T-helper 9 cell (primary cell): ENCODE measurements around the gene LIAS.
"Not testable (repeated sequence)": the region's sequence is repeated elsewhere in the genome, so short reads cannot be mapped to it uniquely, and the experiment has no call there.

ENCODE experiments used
- DNase-seq: peaks from one replicate; pipeline ENCODE4 v3.0.0-alpha.2; 2020

The LIAS gene

GRCh38 chr4:39453738-39454137, 5.1 kb upstream of the LIAS start:
- no peak for DNase-seq

GRCh38 chr4:39455486-39455885, 3.4 kb upstream of the LIAS start:
- no peak for DNase-seq

DNA sequence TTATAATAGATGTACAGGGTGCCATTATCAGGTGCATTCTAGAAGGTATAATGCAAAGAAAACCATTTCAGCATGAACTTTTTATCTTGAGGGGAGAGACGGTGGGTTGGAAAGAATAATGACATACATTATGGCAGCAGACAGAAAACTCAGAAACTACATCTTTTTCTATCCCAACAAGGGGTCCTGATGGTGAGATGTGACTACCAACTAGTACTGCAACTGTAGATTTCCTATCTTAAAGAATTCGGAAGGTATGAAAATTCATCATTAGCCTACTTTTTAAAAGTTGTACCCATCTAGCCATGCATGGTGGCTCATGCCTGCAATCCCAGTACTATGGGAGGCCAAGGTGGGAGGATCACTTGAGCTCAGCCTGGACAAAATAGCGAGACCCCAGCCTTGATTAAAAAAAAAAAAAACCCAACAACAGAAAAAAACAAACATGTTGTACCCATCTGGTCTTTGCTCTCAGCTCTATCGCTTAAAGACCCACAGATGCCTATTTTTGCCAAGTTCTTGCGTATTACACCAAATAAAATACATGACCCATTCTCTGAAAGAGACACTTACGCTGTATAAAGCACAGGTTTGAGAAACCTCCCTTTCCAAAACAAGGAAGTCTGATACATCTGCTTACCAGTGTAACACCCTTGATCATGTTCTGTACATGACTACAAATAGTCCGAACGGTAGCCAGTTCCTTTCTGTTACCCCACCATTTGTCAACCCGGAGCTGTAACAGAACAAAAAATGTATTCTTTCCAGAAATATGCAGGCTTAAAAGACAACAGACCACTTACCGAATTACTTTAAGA, 1.7 kb upstream of the LIAS start:
- DNase-seq, result no peak

GRCh38 chr4:39458161-39458504, 723 bp upstream of the LIAS start:
- DNase-seq, result not testable (repeated sequence)

DNA sequence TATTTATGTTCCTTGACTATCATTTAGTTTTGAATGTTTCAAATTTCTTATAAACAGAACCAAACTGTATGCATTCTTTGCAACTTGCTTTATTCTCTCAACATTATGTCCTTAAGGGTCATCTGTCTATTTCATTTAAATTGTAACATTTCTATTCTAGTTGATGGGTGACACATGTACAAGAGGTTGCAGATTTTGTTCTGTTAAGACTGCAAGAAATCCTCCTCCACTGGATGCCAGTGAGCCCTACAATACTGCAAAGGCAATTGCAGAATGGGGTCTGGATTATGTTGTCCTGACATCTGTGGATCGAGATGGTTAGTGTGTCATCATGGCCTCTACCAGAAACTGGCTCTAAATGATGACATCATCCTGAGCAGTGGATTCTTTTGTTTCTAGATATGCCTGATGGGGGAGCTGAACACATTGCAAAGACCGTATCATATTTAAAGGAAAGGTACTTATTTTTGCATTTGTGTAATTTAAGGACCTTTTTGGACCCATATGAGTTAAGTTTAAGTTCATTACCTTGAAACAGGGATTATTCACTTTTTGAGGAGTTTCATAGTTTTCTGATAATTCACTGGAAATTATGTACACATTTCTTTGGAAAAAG, 6.1 kb downstream of the LIAS start:
- DNase-seq, result no peak

DNA sequence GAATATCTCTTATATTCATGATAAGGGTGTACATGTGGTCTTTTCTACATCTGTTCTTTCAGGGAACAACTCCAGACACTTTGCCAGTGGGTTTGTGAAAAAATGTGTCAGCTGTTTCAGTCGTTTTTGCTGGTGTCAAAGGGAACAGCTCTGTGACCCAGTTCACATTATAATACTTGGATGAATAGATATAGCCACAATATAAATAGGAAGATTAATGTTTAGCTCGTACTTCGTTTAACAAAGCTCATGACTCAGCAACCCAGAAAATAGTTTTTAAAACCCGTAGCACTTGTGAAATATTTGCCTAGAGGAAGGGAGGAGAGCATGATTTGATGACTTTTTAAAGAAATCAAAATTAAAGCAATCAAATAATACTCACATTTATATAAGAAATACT, 7.9 kb downstream of the LIAS start:
- no peak for DNase-seq

- DNase-seq, result no peak
Measured at GRCh38 chr4:39467464-39467863, 8.6 kb downstream of the LIAS start.

DNA sequence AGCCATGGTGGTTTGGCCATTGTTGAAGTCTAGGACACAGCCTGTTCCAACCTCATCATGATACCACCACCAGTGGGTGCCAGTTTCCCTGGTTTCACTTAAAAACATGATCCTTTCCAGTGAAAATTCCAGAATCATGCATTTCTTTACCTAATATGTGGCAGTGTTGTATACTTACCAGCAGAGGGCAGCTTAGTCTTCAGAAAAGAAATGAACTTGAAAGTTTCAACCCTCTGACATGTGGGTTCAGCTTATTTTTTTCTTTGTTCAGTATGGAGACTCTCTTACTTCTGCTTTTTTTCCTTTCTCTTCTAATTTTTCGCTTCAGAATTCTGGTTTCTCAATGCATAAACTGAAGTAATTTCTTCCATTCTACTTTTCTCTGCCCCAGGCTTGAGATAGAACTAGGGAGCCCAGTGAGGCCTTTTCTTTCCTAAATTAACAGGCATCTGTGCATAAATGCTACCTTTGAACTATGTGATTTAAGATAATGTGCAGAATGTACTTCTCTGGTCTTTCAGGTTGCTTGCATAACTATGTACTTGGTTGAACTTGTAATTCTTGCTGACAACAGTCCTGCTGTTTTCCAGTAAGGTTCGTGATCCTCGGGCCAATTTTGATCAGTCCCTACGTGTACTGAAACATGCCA, 10.7 kb downstream of the LIAS start:
- DNase-seq, result no peak

DNA sequence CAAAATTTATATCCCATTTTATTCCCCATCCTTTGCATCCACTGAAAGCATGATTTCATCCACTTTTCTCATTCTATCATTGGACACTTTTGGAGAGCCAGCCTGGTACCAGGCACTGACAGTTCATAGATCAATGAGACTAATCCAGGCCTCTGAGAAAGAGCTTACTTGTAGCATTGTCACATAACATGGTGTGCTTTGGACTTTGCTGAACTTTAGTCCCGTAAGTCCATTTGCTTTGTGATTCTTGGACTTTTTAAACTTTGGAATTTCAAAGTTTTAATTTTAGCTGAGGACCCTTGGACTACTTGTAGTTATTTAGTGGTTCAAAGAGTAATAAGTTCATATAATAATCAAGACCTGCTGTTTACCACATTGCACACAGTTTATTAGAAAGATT, 11.5 kb downstream of the LIAS start:
- DNase-seq, result no peak

DNA sequence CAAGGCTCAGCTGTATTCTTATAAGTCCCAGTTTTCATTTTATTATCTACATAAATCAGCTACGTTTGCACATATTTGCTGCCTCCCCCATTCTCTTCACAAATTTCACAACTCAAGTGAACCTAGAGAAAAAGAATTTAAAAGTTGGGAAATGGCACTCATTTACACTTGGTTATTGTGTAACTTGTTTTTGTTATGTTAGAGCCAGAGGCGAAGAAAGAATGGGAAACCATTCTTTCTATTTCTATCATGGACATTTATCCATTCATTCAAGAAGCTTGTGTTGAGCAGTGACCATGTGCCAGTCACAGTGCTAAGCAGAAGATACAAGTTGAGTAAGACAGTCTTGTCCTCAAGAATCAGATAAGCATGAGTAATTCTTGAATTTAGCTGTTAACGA, 13.5 kb downstream of the LIAS start:
- no peak for DNase-seq

GRCh38 chr4:39476187-39476895, 17.5 kb downstream of the LIAS start:
- no peak for DNase-seq

GRCh38 chr4:39480251-39480650, 21.4 kb downstream of the LIAS start:
- no peak for DNase-seq

DNA sequence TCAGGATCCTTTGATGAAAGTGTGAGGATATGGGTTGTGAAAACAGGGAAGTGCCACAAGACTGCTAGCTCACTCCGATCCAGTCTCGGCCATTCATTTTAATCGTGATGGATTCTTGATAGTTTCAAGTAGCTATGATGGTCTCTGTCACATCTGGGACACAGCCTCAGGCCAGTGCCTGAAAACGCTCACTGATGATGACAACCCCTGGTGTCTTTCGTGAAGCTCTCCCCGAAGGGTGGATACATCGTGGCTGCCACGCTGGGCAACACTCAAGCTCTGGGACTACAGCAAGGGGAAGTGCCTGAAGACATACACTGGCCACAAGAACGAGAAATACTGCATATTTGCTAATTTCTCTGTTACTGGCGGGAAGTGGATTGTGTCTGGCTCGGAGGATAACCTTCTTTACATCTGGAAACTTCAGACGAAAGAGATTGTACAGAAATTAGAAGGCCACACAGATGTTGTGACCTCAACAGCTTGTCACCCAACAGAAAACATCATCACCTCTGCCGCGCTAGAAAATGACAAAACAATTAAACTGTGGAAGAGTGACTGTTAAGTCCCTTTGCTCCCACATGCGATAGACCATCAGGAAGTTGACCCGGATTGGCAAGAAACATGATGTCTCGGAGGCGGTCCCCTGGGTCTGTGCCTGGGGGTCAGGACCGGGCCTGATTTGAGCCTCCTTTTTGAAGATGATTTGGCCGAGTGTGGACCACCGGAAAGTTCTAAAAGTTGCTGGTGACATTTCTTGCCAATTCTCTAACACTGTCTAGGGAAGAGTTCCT, 22.2 kb downstream of the LIAS start:
- DNase-seq, result no peak

GRCh38 chr4:39484582-39485272, 25.9 kb downstream of the LIAS start:
- DNase-seq, result no peak

DNA sequence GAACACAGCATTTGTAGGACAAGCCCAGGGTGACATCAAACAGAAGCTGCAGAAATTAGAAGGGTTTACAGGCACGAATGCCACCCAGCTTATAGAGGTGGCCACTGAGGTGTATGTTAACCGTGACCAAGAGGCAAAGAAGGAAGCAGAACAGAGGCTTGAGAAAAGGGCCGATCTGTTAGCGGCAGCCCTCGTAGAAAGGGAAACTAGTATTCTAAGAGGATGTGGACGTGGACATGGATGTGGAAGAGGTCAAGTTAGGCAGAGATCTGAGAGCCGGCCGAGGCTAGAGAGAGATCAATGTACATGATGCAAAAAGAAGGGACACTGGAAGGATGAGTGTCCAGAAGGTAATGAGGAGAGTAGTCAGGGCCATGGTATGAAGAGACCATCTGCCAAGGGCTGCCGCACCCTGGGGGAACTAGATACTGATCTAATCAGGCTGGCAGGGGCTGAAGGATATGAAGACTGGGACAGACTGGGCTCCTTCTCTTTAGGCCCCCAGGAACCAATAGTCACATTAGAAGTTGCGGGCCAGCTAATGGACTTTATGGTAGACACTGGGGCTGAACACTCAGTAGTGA, 27.5 kb downstream of the LIAS start:
- no peak for DNase-seq

DNA sequence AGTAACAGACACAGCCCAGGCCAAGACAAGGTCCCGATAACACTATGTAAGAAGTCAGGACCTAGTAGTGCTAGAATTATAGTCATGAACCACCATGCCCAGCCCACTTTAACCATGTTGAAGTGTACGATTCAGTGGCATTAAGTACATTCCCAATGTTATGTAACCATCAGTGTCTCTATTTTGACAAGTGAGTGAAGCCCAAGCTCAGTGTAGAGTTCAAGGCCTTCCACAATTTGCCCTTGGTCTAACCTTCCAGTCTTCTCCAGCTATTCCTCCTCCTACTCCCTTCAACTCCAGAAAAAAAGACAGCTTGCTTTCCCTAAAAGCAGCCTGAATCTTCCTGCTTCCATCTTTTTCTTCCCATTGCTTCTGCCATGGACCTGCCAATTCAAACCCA, 31.5 kb downstream of the LIAS start:
- no peak for DNase-seq

GRCh38 chr4:39494354-39494753, 35.5 kb downstream of the LIAS start:
- no peak for DNase-seq

GRCh38 chr4:39495446-39496213, 36.8 kb downstream of the LIAS start:
- DNase-seq, result no peak

DNA sequence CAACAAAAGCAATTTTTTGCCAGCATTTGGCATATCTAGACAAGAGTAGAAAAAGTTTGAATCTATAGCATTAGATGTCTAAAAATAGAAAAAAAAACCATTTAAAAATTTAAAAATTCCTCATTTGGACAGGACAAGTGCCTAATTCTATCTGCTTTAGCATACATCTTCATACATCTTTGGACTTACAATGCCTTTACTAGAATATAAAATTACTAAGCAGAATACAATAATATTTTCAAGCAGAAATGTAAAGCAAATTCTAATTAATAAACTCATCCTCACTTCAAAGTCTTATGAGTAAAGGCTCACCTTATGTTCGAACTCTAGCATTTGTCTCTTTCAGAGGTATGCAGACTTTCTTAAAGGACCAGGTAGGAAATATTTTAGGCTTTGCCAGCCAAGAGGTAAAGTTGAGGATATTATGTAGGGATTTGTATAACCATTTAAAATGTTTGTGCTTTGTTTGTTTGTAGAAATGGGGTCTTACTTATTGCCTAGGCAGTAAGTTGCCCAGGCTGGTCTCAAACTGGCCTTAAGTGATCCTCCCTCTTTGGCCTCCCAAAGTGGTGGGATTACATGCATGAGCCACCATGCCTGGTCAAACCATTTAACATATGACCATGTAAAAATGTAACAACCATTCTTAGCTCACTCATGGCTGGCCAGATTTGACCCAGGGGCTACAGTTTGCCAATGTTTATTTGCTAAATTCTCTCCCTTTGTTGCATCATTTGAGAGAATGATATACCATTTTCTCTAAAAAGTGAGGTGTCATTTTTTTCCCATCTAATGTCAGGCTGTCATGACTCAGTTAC, 39.3 kb downstream of the LIAS start:
- no peak for DNase-seq

GRCh38 chr4:39498727-39499020, 39.8 kb downstream of the LIAS start:
- no peak for DNase-seq
